GM19467 (cell line): ENCODE results near the gene DROSHA.
"Not testable (repeated sequence)": the region's sequence is repeated elsewhere in the genome, so short reads cannot be mapped to it uniquely, and the experiment has no call there.

Experiments
- ATAC-seq: cut with Tn5 transposase; IDR thresholded peaks from one replicate; pipeline ENCODE4 v1.9.1; 2021; ENCODE audit warnings: mild to moderate bottlenecking, moderate library complexity; ENCODE audit not compliant: unreplicated experiment

DROSHA gene

DNA sequence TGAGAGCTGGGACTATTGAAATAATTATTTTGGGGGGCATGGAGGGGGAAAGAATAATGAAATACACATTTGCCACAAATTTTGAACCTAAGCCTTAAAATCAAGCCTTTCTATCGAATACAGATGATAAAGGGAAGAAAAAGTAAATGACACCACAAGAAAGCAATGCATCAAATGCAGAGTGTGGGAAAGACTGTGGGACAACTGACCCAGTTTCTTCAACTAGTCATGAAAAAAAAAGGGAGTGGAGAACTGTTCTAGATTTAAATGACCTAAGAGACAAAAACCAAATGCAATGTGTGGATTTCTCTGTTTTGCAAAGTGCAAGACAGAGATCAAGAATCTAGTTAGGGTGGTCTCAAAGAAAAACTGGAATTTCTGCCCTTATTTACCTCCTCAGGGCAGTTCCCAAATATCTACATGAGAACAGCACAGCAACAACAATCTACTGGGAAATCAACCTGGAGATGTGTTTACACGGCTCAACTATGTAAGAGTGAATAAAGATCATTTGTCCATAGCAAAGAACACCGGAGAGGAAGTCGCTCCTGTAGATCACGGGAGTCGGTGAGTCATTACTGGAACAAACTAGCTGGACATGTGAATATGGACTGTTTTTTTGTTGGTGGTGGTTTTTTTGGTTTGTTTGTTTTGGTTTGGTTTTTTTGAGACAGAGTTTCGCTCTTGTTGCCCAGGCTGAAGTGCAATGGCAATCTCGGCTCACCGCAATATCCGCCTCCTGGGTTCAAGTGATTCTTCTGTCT is 145.9 kb downstream of the DROSHA start:
- no peak for ATAC-seq

GRCh38 chr5:31383734-31384133 is 148.2 kb downstream of the DROSHA start:
- ATAC-seq: no peak

DNA sequence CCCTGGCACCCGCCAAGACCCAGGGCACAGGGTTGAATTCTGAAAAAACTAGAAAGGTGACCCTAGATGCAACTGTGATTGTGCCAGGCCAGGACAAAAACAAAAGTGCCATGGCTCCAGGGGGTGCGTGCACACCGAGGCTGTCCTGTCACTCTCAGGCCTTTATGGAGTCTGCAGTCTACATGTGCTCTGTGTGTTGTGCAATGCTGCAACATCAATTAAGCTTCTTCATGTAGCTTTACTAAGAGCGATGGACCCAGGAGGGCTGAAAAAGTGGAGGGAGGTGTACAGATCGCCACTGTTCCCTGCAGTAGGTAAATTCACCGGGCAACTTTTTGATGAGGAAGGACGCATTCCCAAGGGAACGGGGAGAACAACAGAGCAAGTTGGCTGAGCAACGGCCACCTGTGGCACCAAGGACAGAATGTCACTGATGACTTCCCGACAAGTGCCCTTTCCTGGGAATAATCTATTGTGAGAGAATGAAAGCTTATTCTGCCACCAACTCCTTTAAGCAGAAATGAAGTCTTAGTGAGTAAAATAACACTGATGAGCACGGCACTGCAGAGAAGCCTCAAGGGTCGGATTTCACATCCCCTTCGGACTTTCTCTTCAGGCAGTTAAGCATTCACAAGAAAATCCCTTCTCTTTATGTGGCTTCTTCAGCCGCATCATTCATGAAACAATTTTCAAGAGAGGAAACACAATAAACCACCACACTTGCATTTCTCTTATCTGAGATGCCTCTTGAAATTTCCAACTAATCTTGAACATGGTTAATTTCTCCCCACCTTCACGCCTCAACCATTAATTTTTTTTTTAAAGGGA is 149.6 kb downstream of the DROSHA start:
- ATAC-seq: no peak

DNA sequence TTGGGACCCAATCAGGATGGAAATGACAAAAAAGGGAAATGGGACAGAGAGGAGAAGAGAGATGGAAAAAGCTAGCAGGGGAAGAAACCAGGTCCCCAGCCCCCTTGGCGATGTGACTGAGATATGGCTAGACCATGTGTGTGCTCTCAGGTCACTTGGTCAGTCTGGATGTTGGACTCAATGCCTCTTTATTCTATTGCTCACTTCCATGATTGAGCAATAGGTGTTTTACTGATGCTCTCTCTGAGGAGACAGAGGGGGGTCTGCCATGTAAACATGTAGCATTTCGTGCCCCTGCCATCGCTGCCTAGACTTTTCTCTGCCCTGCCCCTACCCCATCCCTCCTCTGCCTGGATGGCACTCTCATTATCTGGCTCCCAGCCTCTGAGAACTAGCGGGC is 150.6 kb downstream of the DROSHA start:
- no peak for ATAC-seq

DNA sequence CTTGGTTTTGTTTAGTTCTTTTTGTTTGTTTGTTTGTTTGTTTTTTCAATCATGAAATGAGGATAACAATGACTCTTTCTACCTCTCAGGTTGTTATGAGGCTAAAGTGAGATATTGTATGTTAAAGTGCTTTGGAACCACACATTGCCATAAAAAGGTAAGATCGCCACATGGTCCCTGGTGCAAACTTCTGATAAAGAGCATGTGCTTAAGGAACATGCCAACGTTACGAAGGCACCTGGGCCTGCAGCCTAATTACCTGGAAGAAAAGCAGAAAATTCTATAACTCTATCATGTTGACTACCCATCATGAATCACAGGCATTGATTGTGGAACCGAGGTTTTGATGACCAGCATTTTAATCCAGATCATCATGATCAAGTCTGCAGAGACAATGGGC is 151.8 kb downstream of the DROSHA start:
- ATAC-seq: no peak

- no peak for ATAC-seq
These were observed 153.1 kb downstream of the DROSHA start for GRCh38 chr5:31378838-31379237.

DNA sequence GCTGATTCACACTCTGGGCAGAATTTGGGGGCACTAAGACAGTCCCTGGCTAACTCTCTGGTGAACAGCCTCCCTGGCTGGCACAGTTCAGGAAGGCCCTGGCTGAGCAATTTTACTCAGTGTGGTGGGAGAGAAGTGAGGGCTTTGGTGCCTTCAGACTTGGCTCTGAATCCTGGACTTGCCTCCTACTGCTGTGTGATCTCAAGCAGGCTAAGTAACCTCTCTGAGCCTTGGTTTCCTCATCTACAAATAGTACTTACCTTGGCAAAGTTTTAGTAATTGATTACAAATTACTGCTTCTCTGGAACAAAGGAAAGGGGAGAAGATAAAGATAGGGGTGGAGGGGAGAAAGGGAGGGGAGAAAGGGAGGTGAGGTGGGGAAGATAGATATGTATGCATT is 153.8 kb downstream of the DROSHA start:
- ATAC-seq: no peak

- no peak for ATAC-seq
These were observed 154.5 kb downstream of the DROSHA start for GRCh38 chr5:31377274-31377946.

- ATAC-seq: no peak
These were observed 155.7 kb downstream of the DROSHA start for GRCh38 chr5:31375999-31376720.

DNA sequence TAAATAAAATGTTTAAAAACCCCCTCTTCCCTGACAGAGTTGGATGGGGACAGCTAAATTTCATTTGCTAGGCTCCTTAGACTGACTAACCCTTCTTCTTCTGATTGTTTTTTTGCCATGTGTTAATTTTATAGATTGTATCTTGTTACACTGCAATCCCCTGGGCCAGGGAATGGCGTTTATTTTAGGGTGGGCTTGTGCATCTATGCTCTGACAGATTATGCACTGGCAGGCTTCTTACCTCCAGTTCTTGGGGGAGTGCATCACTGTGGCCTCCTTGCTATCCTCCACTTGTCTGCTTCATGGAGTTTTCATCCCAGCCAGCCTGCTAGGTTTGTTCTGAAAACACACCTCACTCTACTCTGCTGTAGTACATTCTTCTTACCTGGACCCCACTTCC is 159.8 kb downstream of the DROSHA start:
- ATAC-seq: no peak

DNA sequence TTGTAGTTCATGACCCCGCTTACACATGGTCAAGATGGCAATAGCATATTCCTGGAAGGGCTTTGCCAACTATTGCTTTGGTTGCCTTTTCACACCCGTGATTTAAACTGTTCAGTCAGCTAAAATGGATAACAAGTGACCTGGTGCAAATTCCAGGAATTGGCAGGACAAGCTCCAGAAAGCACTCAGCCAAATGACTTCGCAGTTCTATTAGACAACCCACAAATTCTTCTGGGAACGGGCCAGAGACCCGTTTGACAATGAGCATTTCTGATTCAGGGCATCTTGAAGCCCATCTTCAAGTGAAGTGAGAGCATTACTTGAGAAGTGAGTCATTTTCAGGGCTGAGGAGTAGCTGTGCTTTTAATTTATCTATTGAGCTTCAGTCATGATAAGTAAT is 165.0 kb downstream of the DROSHA start:
- ATAC-seq: no peak

DNA sequence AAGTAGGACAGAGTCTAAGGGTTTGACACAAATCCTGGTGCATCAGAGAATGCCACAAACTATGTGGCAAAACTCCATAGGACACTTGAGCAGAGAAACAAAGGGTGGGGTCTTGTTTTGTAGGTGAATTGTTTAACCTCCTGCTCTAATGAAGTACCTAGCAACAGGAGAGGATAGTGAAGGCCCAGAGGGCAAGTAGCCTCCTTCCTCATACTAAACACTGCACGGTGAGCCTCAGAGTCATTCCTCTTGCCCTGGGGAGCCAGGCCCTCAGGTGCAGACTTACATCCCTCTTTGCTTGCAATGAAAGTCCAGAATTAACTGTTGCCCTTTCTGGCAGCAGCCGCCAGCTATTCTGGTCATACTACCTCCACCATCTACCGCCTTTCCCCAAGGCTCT is 166.1 kb downstream of the DROSHA start:
- ATAC-seq: no peak

GRCh38 chr5:31364881-31365636 is 166.8 kb downstream of the DROSHA start:
- no peak for ATAC-seq

GRCh38 chr5:31362931-31363568 is 168.8 kb downstream of the DROSHA start:
- ATAC-seq: no peak

GRCh38 chr5:31362529-31362900 is 169.4 kb downstream of the DROSHA start:
- ATAC-seq: no peak

- not testable (repeated sequence) for ATAC-seq
These were observed 170.0 kb downstream of the DROSHA start for GRCh38 chr5:31361704-31362528.

DNA sequence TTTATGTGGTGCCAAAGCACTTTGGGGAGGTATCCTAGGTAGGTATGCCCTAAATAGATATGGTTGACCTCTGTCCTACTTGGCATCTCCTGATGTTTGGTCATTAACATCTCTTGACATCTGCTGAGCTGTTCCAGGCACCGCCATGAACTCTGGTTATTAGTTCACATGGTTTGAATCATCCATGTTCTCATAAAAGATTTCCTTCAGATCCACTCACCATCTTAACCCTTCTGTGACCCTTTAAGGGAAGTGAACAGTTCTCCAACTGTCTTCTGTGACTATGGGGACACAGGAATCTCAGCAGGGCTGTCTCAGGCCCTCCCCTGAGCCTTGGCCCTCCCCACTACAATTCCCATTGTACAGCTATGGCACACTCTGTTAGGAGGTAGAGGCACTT is 170.7 kb downstream of the DROSHA start:
- no peak for ATAC-seq

- no peak for ATAC-seq
These were observed 172.1 kb downstream of the DROSHA start for GRCh38 chr5:31359839-31360238.

GRCh38 chr5:31357038-31357437 is 174.9 kb downstream of the DROSHA start:
- no peak for ATAC-seq
